ENCODE measurements around the gene GJA5.

DNA sequence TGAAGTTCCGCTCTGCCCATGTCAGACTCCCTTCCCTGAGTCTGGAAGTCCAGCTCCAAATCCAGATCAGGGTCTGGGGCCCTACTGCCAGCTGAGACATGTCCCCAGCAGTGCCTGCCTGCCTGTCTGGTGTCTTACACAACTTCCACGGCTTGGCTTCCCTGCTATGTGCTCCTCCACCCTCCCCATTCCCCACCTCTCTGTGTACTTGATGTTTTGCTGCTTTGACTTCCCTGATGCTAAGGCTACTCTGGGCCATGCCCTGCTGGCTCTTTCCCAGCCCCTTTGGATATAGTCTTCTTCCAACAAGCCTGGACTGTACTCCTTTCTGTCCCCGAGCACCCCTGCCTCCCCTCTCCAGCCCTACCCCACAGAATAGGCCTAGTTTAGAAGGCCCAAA is 7.3 kb downstream of the GJA5 start:
- TF ChIP-seq, protein P1, sequence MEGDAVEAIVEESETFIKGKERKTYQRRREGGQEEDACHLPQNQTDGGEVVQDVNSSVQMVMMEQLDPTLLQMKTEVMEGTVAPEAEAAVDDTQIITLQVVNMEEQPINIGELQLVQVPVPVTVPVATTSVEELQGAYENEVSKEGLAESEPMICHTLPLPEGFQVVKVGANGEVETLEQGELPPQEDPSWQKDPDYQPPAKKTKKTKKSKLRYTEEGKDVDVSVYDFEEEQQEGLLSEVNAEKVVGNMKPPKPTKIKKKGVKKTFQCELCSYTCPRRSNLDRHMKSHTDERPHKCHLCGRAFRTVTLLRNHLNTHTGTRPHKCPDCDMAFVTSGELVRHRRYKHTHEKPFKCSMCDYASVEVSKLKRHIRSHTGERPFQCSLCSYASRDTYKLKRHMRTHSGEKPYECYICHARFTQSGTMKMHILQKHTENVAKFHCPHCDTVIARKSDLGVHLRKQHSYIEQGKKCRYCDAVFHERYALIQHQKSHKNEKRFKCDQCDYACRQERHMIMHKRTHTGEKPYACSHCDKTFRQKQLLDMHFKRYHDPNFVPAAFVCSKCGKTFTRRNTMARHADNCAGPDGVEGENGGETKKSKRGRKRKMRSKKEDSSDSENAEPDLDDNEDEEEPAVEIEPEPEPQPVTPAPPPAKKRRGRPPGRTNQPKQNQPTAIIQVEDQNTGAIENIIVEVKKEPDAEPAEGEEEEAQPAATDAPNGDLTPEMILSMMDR (IDR thresholded peaks at IDR 0.05; ENCODE audit: insufficient read depth, low read depth, low read length) = no peak
- no peak for TF ChIP-seq EZH2 (IDR thresholded peaks at IDR 0.05; ENCODE audit: insufficient read depth, low read length)

All from astrocyte (in vitro differentiated cells and primary cell).